Breast epithelium (tissue), 4 donors: ENCODE results near the gene ACSS2. TPM values are rescaled to one million over a fixed set of nuclear protein-coding genes. Genes with fewer than 3 reads are reported as not detected.
A peak's percentile ranks its signal among the peaks of the same experiment; 100 is the strongest.

Experiments used
- DNase-seq, 2 donors: peaks; one replicate each; pipeline ENCODE4 v3.0.0-alpha.2; 2019; ENCODE audit warnings: low spot score in 2 of 2
- H3K27ac ChIP-seq, 2 donors: fragments of 200-600 bp; sonication (generic) in 1 of 2; one replicate each; pipeline ENCODE4 v1.5.1; 2016 to 2019; ENCODE audit warnings: mild to moderate bottlenecking in 1 of 2
- H3K27me3 ChIP-seq, 2 donors: fragments of 200-600 bp; sonication (generic) in 1 of 2; one replicate each; pipeline versions ENCODE4 v1.5.1 to v1.6.0; 2017 to 2019; ENCODE audit warnings: control low read depth in 1 of 2, mild to moderate bottlenecking in 1 of 2
- H3K36me3 ChIP-seq: fragments of 200-600 bp; one replicate; pipeline ENCODE4 v1.5.1; 2019
- H3K4me1 ChIP-seq, 2 donors: fragments of 200-600 bp; sonication (generic); one replicate each; pipeline ENCODE4 v1.5.1; 2016 to 2019; ENCODE audit warnings: control low read depth in 1 of 2
- H3K4me3 ChIP-seq, 3 donors: fragments of 200-600 bp; sonication (generic); 1 replicate in 2 of 3; 2 replicates in 1 of 3; pipeline ENCODE4 v1.5.1; 2016 to 2019; ENCODE audit warnings: mild to moderate bottlenecking in 3 of 3, moderate library complexity in 2 of 3
- H3K9me3 ChIP-seq, 2 donors: fragments of 200-600 bp; sonication (generic) in 1 of 2; one replicate each; pipeline ENCODE4 v1.5.1; 2016 to 2019; ENCODE audit warnings: control low read depth in 1 of 2
- POLR2A ChIP-seq: fragments of 450-650 bp; IDR thresholded peaks from one replicate; pipeline ENCODE4 v1.6.1; 2016; ENCODE audit warnings: antibody characterized with exemption, mild to moderate bottlenecking, moderate library complexity
- POLR2AphosphoS5 ChIP-seq, 3 donors: sonication (generic); formaldehyde crosslinking; IDR thresholded peaks; one replicate each; pipeline ENCODE4 v1.6.1; 2017; ENCODE audit warnings: antibody characterized with exemption in 3 of 3
- intact Hi-C: fragments of 100-400 bp; cut with DNase I; formaldehyde crosslinking; loops from one replicate; pipeline ENCODE4 v1.15.1; 2023; ENCODE audit warnings: low total_unique reads
- total RNA-seq, 3 donors: library from RNA; depleted of rRNA; stranded (reverse); fragments of >200 nt; gene quantifications; one replicate each; pipeline ENCODE4 v1.1.0, GENCODE V29; 2016
- TF ChIP-seq, protein P1 (sequence below), 3 donors: fragments of 450-650 bp; IDR thresholded peaks; one replicate each; pipeline ENCODE4 v1.5.1; 2016 to 2017; ENCODE audit warnings: antibody characterized with exemption in 3 of 3, mild to moderate bottlenecking in 3 of 3, moderate library complexity in 3 of 3

Gene ACSS2
- total RNA-seq, 3 donors from 2014 or later: 70.1 to 137 (median 71.1) TPM

GRCh38 chr20:34915749-34916455, 39.5 kb downstream of the ACSS2 start:
- no peaks in the 10 kb centered on the region for H3K36me3 ChIP-seq
- intact Hi-C loops: no loop called here
- DNase-seq: no peak
- H3K9me3 ChIP-seq: no peaks in the 10 kb centered on the region
- TF ChIP-seq POLR2AphosphoS5 (IDR thresholded peaks at IDR 0.05) (no peak), POLR2A (no peak)
- TF ChIP-seq, protein P1, sequence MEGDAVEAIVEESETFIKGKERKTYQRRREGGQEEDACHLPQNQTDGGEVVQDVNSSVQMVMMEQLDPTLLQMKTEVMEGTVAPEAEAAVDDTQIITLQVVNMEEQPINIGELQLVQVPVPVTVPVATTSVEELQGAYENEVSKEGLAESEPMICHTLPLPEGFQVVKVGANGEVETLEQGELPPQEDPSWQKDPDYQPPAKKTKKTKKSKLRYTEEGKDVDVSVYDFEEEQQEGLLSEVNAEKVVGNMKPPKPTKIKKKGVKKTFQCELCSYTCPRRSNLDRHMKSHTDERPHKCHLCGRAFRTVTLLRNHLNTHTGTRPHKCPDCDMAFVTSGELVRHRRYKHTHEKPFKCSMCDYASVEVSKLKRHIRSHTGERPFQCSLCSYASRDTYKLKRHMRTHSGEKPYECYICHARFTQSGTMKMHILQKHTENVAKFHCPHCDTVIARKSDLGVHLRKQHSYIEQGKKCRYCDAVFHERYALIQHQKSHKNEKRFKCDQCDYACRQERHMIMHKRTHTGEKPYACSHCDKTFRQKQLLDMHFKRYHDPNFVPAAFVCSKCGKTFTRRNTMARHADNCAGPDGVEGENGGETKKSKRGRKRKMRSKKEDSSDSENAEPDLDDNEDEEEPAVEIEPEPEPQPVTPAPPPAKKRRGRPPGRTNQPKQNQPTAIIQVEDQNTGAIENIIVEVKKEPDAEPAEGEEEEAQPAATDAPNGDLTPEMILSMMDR (IDR thresholded peaks at IDR 0.05): no peak
- H3K27ac ChIP-seq: no peak overlapping the region
- H3K27me3 ChIP-seq: no peaks in the 10 kb centered on the region
- no peak overlapping the region for H3K4me3 ChIP-seq
- no peaks in the 10 kb centered on the region for H3K4me1 ChIP-seq

DNA sequence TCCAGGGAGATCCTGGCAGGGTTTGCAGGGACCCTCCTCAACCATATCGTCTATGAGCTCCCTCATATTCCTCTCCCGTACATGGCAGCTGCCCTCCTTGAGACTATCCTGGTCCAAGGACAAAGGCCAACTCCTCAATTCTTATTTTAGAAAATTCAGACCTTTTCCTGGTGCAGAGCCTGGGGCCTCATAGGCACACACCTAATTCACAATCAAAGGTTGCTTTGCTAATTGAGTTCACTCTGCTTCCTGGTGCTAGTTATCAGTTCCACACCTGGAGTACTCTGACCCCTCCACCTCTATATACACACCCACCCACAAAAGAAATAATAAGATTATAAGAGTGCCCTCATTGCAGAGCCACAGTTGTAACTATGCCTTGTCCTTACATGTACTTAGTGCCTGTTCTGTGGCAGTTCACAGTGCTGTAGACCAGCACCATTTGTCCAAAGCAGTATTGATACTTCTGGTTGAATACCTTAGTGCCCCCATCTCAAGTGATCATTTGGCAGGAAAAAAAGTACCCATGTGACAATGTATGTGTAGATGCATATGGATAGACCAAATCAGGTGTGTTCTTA, 40.5 kb downstream of the ACSS2 start:
- no peaks in the 10 kb centered on the region for H3K27me3 ChIP-seq
- no peaks in the 10 kb centered on the region for H3K4me1 ChIP-seq
- intact Hi-C loops: no loop called here
- TF ChIP-seq POLR2AphosphoS5 (IDR thresholded peaks at IDR 0.05) (no peak), POLR2A (no peak)
- TF ChIP-seq, protein P1 (IDR thresholded peaks at IDR 0.05): no peak
- H3K27ac ChIP-seq: no peak overlapping the region
- no peaks in the 10 kb centered on the region for H3K9me3 ChIP-seq
- H3K4me3 ChIP-seq: no peak overlapping the region
- DNase-seq: no peak
- no peaks in the 10 kb centered on the region for H3K36me3 ChIP-seq

GRCh38 chr20:34920055-34920454, 43.6 kb downstream of the ACSS2 start:
- Histone ChIP-seq H3K9me3 (no peaks in the 10 kb centered on the region), H3K4me3 (no peak overlapping the region), H3K4me1 (no peaks in the 10 kb centered on the region), H3K27me3 (no peaks in the 10 kb centered on the region), H3K27ac (peak overlapping the region in 1 of 2 donors; percentile 7), H3K36me3 (no peaks in the 10 kb centered on the region)
- intact Hi-C loops: no loop called here
- DNase-seq: no peak
- TF ChIP-seq POLR2A: no peak
- no peak for TF ChIP-seq POLR2AphosphoS5 (IDR thresholded peaks at IDR 0.05)
- TF ChIP-seq, protein P1 (IDR thresholded peaks at IDR 0.05): no peak

- no peak for TF ChIP-seq POLR2AphosphoS5 (IDR thresholded peaks at IDR 0.05)
- TF ChIP-seq, protein P1 (IDR thresholded peaks at IDR 0.05): no peak
- no peak for TF ChIP-seq POLR2A
- intact Hi-C loops: no loop called here
- DNase-seq: no peak
- Histone ChIP-seq H3K36me3 (no peaks in the 10 kb centered on the region), H3K9me3 (no peaks in the 10 kb centered on the region), H3K4me3 (no peak overlapping the region), H3K27ac (peak overlapping the region; percentile 78 to 87), H3K27me3 (no peaks in the 10 kb centered on the region), H3K4me1 (no peaks in the 10 kb centered on the region)
Observed at GRCh38 chr20:34921436-34921835, 45.0 kb downstream of the ACSS2 start.

DNA sequence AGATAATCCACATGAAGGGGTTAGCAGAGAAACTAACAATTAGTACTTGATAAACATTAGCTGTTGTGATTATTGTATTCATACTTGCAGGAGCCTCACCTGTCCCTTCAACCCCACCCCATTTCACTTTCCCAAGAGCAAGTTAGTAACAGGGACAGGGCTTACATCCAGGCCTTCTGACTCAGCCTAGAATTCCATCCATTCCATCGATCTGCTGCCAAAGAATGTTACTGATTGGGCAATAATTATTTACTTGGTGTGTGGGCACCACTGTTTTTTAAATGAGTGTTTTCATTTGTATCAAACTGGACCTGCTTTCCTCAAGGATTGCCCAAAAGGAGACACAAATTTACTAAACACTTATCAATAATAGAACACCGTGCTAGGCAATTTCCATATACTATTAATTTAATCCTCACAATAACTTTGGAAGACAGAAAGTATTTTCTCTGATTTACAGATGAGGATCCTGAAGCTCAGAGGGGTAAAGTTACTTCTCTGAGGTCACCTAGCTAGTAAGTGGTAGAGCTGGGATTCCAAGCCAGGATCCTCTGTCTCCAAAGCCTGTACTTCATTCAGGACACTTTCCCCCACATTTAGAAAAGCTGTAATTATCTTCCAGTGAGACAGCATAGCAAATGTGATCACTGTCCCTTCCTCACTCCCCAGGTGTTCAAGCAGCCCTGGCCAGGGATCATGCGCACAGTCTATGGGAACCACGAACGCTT, 46.4 kb downstream of the ACSS2 start:
- peak in 1 of 2 donors; percentile 74 for DNase-seq
- Histone ChIP-seq H3K4me1 (no peaks in the 10 kb centered on the region), H3K4me3 (no peak overlapping the region), H3K27me3 (no peaks in the 10 kb centered on the region), H3K36me3 (no peaks in the 10 kb centered on the region), H3K9me3 (no peaks in the 10 kb centered on the region), H3K27ac (peak overlapping the region; percentile 78 to 87)
- intact Hi-C loops: no loop called here
- TF ChIP-seq POLR2AphosphoS5 (IDR thresholded peaks at IDR 0.05): peak in 1 of 3 donors; percentile 65
- TF ChIP-seq, protein P1 (IDR thresholded peaks at IDR 0.05): no peak
